CD4-positive, alpha-beta T cell treated with Interleukin-15 for 1 hour (primary cell): ENCODE data around the gene APOM.

Source experiments
- DNase-seq: peaks from one replicate; pipeline ENCODE4 v3.0.0-alpha.2; 2020

Gene APOM

DNA sequence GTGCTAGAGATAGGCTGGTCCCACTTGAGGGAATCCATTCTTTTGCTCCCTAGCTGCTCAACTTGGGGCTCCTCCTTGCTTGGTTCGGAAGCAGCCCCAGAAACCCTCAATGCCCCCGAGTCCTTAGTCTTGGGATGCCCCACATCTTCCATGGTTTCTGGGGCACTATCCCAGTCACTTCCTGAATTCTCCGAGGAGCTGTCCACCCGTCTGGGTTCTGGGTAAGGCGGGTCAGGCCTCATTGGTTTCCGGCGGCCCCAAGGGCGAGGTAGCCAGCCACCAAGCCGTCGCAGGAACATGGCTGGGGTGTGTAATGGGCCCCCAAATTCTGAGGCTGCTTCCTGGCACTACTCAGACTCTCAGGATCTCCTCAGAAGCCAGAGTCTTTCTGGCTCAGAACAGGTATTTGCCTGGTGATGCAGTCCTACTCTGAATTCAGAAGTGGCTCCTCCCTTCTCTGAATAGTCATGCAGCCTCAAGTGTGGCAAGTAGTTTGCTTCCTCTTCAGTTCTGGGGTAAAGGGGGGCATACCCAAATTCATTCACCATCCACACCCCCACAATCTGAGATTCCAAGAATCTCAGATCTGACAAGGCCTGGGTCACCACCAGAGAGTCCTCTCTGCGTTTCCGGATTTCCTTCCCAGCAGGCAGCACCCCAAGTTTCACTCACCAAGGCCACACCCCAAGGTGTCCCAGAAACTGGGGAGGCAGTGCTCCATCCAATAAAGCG is 4.1 kb downstream of the APOM start:
- peak; percentile 36 for DNase-seq

- DNase-seq: peak; percentile 76
Observed at GRCh38 chr6:31660381-31661261, 4.9 kb downstream of the APOM start, which contains the start of gene C6orf47. Gene C6orf47, minus strand, starts transcription at chr6:31660778. Its CDS starts 831 bp downstream, at chr6:31659947.

GRCh38 chr6:31661262-31662123 is 5.8 kb downstream of the APOM start:
- no peak for DNase-seq

DNA sequence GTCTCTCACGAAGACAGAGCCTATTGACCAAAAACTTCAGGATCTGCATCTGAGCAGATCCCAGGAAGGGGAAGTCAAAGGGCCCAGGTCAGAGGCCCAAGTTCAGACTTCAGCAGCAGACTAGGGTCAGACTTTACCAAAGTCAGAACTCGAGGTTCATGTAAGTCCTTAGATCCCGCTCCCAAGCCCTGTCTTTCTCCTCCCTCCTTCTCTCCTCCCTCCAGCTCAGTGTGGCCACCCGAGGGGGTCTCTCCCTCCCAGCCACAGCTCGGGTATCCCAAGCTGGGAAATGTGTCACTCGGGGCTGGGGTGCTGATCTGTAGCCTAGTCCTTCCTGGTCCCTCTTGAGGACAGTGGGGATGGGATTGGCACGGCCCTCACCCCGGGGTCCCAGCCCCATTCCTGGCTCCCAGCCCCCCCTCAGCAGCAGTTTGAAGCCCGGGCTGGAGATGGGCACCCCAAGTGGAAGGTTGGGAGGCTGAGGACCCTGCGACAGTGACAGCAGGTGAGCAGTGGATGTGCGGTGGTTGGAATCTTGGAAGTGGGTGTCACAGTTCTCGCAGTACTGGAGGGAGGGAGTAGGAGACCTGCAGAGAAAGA is 6.5 kb downstream of the APOM start:
- DNase-seq: no peak

DNA sequence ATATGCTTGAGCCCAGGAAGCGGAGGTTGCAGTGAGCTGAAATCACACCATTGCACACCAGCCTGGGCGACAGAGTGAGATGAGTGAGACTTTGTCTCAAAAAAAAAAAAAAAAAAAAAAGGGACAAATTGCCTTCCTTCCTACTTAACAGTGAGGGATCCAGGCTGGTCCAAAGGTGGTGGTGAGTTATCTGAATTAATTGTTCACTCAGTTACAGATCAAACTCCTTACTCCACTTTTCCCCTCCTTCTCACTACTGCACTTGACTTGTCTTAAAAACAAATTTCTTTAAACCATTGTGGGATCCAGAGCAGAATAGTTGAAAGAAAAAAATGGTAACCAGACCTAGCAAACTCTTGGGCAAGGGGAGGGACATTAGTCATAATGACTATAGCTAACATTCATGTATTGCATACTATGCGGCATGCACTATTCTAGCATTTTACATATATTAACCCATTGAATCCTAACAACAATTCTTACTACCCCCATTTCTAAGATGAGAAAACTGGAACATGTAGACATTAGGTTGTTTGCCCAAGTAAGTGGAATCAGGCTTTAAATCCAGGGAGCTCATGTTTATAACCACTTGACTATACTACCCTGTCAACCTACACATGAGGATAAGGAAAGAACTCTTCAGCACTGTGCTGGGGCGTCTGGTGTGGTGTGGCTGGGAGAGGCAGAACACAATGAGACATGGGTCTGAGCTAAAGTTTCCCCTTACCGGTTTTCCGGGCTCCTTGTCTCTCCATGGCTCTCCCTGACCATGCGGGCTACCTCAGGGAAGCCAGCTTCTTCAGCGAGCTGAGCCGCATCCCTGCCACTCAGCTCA is 7.6 kb downstream of the APOM start:
- DNase-seq: no peak

DNA sequence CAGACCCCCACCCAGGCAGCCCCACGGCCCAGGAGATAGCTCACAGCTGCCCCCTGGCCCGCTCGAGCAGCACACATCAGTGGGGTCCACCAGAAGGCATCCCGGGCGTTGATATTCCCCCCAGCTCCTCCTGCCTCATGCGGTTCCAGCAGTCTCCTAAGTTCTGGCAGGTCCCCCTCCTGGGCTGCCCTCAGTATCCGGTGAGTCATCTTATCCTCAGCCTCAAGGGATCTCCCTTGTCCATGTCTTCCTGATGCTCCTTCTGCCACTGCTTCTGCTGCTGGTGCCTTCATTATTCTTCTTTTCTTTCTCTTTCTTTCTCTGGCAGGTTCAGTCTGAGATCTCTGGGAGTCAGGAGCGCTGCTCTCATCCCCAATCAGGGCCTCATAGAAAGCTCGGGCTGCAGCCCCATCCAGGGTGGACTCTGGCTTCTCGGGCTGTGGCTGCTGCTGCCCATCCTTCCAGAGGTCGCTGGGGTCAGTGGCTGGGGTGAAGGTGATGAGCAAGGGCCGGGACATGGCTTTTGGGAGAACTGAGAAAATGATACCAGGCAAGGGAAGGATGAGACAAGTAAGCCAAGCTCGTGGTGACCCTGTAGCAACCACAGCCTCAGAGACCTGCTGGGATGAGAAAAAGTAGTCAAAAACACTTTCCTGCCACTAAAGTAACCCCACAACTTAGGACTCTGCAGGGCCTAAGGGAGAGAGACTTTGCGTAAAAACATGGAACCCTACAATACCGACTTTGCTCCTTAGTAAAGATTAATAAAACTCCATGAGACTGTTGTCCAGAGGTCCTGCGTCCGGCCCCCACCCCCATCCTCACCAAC is 8.5 kb downstream of the APOM start:
- no peak for DNase-seq

DNA sequence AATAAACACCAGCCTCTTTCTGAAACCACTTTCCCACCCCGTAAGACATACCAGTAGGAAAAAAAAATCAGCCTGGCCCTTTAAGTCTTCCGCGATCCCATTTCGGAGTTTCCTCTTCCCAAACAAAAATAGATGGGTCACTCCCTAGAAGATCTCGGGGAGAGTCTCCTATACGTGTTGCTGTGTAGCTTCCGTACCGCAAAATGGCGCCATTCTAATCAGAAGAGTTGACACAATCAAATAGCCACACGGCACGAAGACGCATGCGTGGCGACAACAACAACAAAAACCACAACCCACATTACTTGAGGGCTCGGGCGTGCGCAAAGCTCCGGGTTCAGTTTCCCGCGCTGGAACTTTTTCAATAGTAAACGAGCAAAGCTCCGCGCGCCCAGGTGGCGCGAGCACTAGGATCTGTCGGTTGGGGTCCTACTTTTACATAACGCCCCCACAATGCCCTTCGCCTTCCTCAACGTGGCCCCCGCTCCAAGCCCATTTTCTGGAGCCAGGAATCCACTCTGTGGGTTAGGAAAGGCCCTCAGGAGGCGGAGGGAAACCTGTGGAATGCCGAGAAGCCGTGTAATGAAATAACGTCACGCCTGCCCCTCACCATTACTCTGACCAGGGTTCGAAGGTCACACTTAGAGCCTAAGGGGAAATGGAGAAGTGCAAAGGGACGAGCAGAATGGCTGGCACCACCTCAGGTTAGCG is 9.3 kb downstream of the APOM start, which contains the start of gene GPANK1:
Gene GPANK1, minus strand, starts transcription at position 208 of the 711 bp plus-strand sequence. CDS start 519 bp downstream, outside the sequence.
- peak; percentile 93 for DNase-seq

DNA sequence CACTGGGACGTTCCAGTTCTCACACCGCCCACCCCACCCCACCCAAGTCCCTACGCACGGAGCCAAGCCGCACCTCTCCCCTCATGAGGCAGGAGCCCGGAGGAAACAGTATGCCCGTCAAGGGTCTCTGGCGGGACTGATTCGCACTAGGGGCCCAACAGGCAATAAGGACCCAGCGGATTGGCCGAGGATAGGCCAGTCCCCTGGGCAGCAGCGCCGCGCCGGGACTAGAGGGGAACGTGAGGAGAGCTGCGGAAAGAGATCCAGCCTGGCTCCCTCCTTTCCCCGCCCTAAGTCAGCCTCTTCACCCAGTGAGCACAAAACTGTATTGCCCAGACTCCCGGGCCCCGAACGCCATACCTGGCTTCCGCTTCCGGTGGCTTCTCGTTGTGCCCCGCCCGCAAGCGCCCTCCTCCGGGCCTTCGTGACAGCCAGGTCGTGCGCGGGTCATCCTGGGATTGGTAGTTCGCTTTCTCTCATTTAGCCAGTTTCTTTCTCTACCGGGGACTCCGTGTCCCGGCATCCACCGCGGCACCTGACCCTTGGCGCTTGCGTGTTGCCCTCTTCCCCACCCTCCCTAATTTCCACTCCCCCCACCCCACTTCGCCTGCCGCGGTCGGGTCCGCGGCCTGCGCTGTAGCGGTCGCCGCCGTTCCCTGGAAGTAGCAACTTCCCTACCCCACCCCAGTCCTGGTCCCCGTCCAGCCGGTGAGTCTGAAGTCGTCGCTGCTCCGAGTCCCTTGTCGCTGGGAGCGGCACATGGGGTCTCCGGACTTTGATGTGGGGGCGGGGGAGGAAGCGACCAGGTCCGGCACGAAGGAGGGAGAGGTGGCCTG is 10.0 kb downstream of the APOM start, which contains the start of gene CSNK2B:
Gene CSNK2B, plus strand, starts transcription at position 580 of the 836 bp plus-strand sequence. CDS start 752 bp downstream, outside the sequence.
- peak; percentile 98 for DNase-seq

- no peak for DNase-seq
Observed at GRCh38 chr6:31666337-31666965, 10.8 kb downstream of the APOM start.

GRCh38 chr6:31669676-31670075 is 14.0 kb downstream of the APOM start, which contains the start of gene LY6G5B:
Gene LY6G5B, plus strand, starts transcription at chr6:31669976. Its CDS starts 975 bp downstream, at chr6:31670951.
- no peak for DNase-seq

DNA sequence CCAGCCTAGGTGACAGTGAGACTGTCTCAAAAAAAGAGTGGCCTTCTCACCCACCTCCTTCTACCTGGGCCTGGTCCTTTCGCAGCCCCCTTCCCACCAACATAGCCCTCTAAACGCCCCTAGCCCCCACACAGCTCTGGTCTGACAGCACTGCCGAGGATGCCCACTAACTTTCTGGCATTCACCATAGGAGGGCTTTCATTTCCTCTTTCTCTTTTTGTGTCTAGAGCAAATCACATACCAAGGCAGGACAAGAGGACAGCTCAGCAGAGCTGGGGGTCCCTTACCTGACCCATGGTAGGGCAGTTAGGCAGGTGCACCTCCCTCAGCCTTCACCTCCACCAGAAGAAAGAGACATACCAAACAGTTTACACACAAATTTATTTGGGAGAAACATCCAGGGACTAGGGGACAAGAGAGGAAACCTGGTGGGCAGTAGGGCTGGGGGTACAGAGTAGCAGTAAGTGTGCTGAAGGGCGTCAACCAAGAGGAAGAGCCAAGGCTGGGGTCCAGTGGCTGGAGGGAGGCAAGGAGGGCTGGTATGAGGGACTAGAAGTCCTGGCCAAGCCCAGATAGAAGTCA is 20.7 kb downstream of the APOM start:
- DNase-seq: no peak

GRCh38 chr6:31676904-31677303 is 21.2 kb downstream of the APOM start:
- no peak for DNase-seq

- DNase-seq: no peak
Observed at GRCh38 chr6:31677955-31678354, 22.3 kb downstream of the APOM start.

- DNase-seq: peak; percentile 78
Observed at GRCh38 chr6:31680226-31681134, 24.8 kb downstream of the APOM start, which contains the start of gene LY6G5C. Gene LY6G5C, minus strand, starts transcription at chr6:31681067. Its CDS starts 694 bp downstream, at chr6:31680373.

- DNase-seq: peak; percentile 30
Observed at GRCh38 chr6:31681135-31681671, 25.5 kb downstream of the APOM start.

DNA sequence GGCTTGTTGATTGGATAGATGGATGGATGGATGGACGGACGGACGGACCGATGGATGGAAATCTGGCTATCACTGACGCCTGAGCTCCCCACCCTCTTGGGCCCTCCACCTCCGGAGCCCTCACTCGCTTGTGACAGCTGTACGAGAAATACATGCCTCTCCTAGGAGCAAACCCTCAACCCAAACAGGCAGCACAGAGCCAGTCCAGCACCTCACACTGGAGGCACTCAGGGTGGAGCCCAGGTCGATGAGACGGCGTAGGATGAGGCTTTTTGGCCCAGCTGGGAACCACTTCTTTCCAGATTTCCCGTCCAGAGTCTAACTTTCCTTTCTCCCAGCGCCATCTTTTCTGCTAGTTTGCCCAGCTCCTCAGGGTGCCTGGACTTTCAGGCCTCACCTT is 27.9 kb downstream of the APOM start:
- no peak for DNase-seq
